ENCODE results near the gene RASA3.
A peak's percentile ranks its signal among the peaks of the same experiment; 100 is the strongest.

Gene RASA3

DNA sequence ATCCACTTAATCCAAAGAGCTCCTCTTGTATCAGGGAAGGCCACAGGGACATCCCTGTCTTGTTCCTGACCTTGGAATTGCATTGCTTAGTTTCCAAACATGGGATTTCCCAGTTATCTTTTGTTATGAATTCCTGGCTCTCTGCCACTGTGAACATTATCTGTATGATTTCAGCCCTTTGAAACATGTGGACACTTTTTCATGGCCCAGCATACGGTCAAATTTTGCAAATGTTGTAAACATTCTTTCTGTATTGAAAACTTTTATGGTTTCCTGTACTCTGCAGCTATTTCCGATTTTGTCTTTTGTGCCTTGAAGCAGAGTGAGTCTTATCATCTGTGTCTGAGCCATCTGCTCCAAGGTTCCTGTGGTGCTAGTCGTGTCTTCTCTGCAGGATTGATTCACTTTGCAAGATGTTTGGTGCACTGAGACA is 42.1 kb upstream of the RASA3 start:
- no peaks in the 10 kb centered on the region for H3K79me2 ChIP-seq (ENCODE audit: insufficient read depth, low read length)
- peak overlapping the region; percentile 58 for H3K4me3 ChIP-seq (ENCODE audit: low read length, poor library complexity, severe bottlenecking)
- no peaks in the 10 kb centered on the region for H3K36me3 ChIP-seq (ENCODE audit: insufficient read depth, low read length)
- peak overlapping the region; percentile 78 for H3K4me2 ChIP-seq (ENCODE audit: low read depth, low read length, poor library complexity, severe bottlenecking)
- H3K27me3 ChIP-seq (ENCODE audit: insufficient read depth, low read length, poor library complexity, severe bottlenecking), result no peaks in the 10 kb centered on the region
- TF ChIP-seq EZH2phosphoT487 (IDR thresholded peaks at IDR 0.05; ENCODE audit: borderline replicate concordance), result no peak
- TF ChIP-seq, protein P1, sequence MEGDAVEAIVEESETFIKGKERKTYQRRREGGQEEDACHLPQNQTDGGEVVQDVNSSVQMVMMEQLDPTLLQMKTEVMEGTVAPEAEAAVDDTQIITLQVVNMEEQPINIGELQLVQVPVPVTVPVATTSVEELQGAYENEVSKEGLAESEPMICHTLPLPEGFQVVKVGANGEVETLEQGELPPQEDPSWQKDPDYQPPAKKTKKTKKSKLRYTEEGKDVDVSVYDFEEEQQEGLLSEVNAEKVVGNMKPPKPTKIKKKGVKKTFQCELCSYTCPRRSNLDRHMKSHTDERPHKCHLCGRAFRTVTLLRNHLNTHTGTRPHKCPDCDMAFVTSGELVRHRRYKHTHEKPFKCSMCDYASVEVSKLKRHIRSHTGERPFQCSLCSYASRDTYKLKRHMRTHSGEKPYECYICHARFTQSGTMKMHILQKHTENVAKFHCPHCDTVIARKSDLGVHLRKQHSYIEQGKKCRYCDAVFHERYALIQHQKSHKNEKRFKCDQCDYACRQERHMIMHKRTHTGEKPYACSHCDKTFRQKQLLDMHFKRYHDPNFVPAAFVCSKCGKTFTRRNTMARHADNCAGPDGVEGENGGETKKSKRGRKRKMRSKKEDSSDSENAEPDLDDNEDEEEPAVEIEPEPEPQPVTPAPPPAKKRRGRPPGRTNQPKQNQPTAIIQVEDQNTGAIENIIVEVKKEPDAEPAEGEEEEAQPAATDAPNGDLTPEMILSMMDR (conservative IDR thresholded peaks at IDR 0.05; ENCODE audit: low read length), result no peak
- no peaks in the 10 kb centered on the region for H4K20me1 ChIP-seq (ENCODE audit: insufficient read depth, low read length, poor library complexity, severe bottlenecking)
- H3F3A ChIP-seq (ENCODE audit: low read depth), result peaks cover 17% of the 10 kb centered on the region
- no peaks in the 10 kb centered on the region for H3K9me2 ChIP-seq (replicated peaks; ENCODE audit: low read depth, low read length)
- H3K9me3 ChIP-seq (ENCODE audit: insufficient read depth, low read depth, low read length), result peaks cover 17% of the 10 kb centered on the region
- no peak overlapping the region for H2AFZ ChIP-seq (ENCODE audit: low read length)
- peaks cover 47% of the 10 kb centered on the region for H3K4me1 ChIP-seq (ENCODE audit: insufficient read depth, low read length, poor library complexity, severe bottlenecking)
- peak overlapping the region; percentile 58 for H3K9ac ChIP-seq (ENCODE audit: low read depth, low read length, poor library complexity, severe bottlenecking)

DNA sequence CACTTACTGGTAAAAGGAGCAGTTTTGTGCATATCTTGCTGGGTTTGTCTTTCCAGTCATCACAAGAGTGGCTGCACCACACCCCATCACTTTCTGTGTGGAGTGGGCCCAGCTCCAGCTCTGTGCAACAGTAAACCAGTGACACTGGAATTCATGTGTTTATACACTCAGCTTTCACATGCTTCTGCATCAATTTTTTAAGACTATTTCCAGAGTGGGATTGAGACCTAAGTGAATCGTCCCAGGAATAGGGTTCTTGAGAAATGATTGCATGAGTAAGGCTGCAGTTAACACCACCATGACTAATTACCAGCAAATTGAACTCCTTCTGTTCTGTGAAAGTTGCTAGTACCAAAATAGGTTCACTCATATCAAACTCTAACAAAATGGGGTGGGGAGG is 41.3 kb upstream of the RASA3 start:
- Histone ChIP-seq H3K4me1 (ENCODE audit: insufficient read depth, low read length, poor library complexity, severe bottlenecking) (peaks cover 44% of the 10 kb centered on the region), H3K9me3 (ENCODE audit: insufficient read depth, low read depth, low read length) (peaks cover 17% of the 10 kb centered on the region), H2AFZ (ENCODE audit: low read length) (no peak overlapping the region), H3K4me3 (ENCODE audit: low read length, poor library complexity, severe bottlenecking) (peak overlapping the region; percentile 51), H3K4me2 (ENCODE audit: low read depth, low read length, poor library complexity, severe bottlenecking) (peak overlapping the region; percentile 78), H3K9me2 (replicated peaks; ENCODE audit: low read depth, low read length) (no peaks in the 10 kb centered on the region), H4K20me1 (ENCODE audit: insufficient read depth, low read length, poor library complexity, severe bottlenecking) (no peaks in the 10 kb centered on the region), H3F3A (ENCODE audit: low read depth) (peaks cover 17% of the 10 kb centered on the region), H3K27me3 (ENCODE audit: insufficient read depth, low read length, poor library complexity, severe bottlenecking) (no peaks in the 10 kb centered on the region), H3K36me3 (ENCODE audit: insufficient read depth, low read length) (no peaks in the 10 kb centered on the region), H3K9ac (ENCODE audit: low read depth, low read length, poor library complexity, severe bottlenecking) (no peak overlapping the region), H3K79me2 (ENCODE audit: insufficient read depth, low read length) (no peaks in the 10 kb centered on the region)
- no peak for TF ChIP-seq EZH2phosphoT487 (IDR thresholded peaks at IDR 0.05; ENCODE audit: borderline replicate concordance)
- TF ChIP-seq, protein P1 (conservative IDR thresholded peaks at IDR 0.05; ENCODE audit: low read length), result no peak

DNA sequence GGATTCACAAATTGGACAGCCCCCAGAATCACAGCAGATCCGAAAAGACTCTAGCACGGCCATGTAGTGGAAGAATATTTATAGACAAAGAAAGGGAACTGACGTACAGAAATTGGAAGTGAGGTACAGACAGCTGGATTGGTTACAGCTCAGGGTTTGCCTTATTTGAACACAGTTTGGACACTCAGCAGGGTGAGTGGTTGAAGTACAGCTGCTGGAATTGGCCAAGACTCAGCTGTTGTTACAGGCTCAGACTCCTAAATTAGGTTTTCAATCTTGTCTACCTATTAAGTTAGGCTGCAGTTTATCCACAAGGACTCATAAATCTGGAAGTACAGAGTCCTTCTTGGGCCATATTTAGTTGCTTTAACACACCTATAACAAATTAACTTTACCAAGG is 40.8 kb upstream of the RASA3 start:
- H3K9me2 ChIP-seq (replicated peaks; ENCODE audit: low read depth, low read length), result no peaks in the 10 kb centered on the region
- no peak overlapping the region for H3K9ac ChIP-seq (ENCODE audit: low read depth, low read length, poor library complexity, severe bottlenecking)
- no peaks in the 10 kb centered on the region for H3K79me2 ChIP-seq (ENCODE audit: insufficient read depth, low read length)
- H3K27me3 ChIP-seq (ENCODE audit: insufficient read depth, low read length, poor library complexity, severe bottlenecking), result no peaks in the 10 kb centered on the region
- H2AFZ ChIP-seq (ENCODE audit: low read length), result no peak overlapping the region
- H3K4me2 ChIP-seq (ENCODE audit: low read depth, low read length, poor library complexity, severe bottlenecking), result no peak overlapping the region
- no peak overlapping the region for H3K4me3 ChIP-seq (ENCODE audit: low read length, poor library complexity, severe bottlenecking)
- no peaks in the 10 kb centered on the region for H4K20me1 ChIP-seq (ENCODE audit: insufficient read depth, low read length, poor library complexity, severe bottlenecking)
- H3K4me1 ChIP-seq (ENCODE audit: insufficient read depth, low read length, poor library complexity, severe bottlenecking), result peaks cover 40% of the 10 kb centered on the region
- no peaks in the 10 kb centered on the region for H3K36me3 ChIP-seq (ENCODE audit: insufficient read depth, low read length)
- peaks cover 17% of the 10 kb centered on the region for H3K9me3 ChIP-seq (ENCODE audit: insufficient read depth, low read depth, low read length)
- no peak for TF ChIP-seq EZH2phosphoT487 (IDR thresholded peaks at IDR 0.05; ENCODE audit: borderline replicate concordance)
- TF ChIP-seq, protein P1 (conservative IDR thresholded peaks at IDR 0.05; ENCODE audit: low read length), result no peak
- peaks cover 17% of the 10 kb centered on the region for H3F3A ChIP-seq (ENCODE audit: low read depth)
